Coronary artery (tissue), 2 donors: ENCODE data around the gene KAZN.

Experiments
- DNase-seq: peaks from one replicate; pipeline ENCODE4 v3.0.0-alpha.2; 2017; ENCODE audit warnings: low spot score
- H3K27ac ChIP-seq, 2 donors: fragments of 200-600 bp; sonication (generic); one replicate each; pipeline ENCODE4 v1.5.1; 2016 to 2019
- H3K4me3 ChIP-seq: fragments of 200-600 bp; sonication (generic); 2 replicates; pipeline ENCODE4 v1.5.1; 2016; ENCODE audit warnings: mild to moderate bottlenecking, moderate library complexity
- TF ChIP-seq, protein P1 (sequence below): fragments of 200-600 bp; sonication (generic); IDR thresholded peaks from one replicate; pipeline ENCODE4 v1.5.1; 2019; ENCODE audit warnings: antibody characterized with exemption

The KAZN gene

GRCh38 chr1:15098176-15099125 is 500.0 kb downstream of the KAZN start:
- TF ChIP-seq, protein P1, sequence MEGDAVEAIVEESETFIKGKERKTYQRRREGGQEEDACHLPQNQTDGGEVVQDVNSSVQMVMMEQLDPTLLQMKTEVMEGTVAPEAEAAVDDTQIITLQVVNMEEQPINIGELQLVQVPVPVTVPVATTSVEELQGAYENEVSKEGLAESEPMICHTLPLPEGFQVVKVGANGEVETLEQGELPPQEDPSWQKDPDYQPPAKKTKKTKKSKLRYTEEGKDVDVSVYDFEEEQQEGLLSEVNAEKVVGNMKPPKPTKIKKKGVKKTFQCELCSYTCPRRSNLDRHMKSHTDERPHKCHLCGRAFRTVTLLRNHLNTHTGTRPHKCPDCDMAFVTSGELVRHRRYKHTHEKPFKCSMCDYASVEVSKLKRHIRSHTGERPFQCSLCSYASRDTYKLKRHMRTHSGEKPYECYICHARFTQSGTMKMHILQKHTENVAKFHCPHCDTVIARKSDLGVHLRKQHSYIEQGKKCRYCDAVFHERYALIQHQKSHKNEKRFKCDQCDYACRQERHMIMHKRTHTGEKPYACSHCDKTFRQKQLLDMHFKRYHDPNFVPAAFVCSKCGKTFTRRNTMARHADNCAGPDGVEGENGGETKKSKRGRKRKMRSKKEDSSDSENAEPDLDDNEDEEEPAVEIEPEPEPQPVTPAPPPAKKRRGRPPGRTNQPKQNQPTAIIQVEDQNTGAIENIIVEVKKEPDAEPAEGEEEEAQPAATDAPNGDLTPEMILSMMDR: no peak
- Histone ChIP-seq H3K4me3 (no peak overlapping the region), H3K27ac (no peak overlapping the region)
- no peak for DNase-seq

DNA sequence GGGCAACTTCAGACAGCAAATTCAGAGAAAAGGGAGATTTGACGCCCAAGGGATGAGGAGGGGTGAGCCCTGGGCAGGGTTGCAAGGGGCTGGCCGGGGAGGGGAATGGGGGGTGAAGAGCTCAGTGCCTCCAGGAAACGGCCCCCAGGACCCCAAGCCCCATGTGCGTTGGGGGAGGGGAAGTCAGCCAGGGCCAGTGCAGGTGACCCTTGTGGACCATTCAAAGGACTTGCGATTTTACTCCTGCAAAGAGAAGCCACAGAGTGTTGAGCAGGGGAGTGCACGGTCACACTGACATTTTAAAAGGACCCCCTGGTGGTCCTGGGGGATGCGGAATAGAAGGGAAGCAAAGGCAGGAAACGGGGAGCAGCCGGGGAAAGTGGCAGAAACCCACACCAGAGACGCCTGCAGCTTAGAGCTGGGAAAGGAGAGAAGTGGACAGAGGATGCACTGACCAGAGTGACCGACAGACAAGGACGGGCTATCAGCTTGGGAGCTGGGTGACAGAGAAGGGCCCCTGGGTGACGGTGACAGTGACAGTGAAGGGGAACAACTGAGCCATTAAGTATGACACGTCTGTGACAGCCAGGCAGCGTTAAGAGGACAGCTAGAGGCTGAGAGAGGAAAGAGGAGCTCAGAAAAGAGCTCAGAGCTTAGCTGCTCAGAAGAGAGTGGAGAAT is 501.1 kb downstream of the KAZN start:
- TF ChIP-seq, protein P1: no peak
- DNase-seq: no peak

DNA sequence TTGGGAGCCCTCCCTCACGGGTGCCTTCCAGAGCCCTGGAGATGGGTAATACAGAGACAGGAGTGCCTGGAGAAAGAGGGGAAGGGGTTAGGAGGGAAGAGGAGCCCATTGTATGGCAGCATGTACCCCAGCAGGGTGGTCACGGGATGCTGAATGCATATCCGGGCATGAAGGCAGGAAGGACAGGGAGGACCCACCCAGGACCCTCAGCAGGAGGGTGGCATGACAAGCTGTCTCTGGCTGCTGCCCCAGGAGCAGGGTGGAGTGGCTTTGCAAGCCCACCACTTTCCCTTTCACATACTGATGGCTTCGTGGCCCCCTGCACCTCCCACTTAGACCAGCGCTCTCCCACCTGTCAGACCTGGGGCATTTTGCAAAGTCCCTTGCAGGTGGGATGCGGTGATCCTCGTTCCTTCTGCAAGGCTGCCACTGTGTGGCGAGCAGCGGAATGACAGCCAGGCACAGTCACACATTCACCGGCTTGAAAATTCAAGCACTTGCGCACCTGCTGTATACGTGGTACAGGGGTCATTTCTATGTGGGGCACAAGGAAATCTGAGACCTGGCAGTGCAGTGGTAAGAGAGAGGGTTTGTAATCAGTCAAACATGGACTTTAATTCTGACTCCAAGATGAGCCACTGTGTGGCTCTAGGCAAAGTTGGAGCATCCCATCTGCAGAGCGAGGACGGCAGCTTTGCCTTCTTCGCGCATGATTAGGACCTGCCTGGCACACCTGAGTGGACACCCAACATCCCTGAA is 501.8 kb downstream of the KAZN start:
- TF ChIP-seq, protein P1: peak; percentile 96
- Histone ChIP-seq H3K27ac (no peak overlapping the region), H3K4me3 (no peak overlapping the region)
- DNase-seq: no peak

More for the DNA sequence above, 501.1 kb downstream of the KAZN start:
- H3K27ac ChIP-seq: no peak overlapping the region
- no peak overlapping the region for H3K4me3 ChIP-seq

DNA sequence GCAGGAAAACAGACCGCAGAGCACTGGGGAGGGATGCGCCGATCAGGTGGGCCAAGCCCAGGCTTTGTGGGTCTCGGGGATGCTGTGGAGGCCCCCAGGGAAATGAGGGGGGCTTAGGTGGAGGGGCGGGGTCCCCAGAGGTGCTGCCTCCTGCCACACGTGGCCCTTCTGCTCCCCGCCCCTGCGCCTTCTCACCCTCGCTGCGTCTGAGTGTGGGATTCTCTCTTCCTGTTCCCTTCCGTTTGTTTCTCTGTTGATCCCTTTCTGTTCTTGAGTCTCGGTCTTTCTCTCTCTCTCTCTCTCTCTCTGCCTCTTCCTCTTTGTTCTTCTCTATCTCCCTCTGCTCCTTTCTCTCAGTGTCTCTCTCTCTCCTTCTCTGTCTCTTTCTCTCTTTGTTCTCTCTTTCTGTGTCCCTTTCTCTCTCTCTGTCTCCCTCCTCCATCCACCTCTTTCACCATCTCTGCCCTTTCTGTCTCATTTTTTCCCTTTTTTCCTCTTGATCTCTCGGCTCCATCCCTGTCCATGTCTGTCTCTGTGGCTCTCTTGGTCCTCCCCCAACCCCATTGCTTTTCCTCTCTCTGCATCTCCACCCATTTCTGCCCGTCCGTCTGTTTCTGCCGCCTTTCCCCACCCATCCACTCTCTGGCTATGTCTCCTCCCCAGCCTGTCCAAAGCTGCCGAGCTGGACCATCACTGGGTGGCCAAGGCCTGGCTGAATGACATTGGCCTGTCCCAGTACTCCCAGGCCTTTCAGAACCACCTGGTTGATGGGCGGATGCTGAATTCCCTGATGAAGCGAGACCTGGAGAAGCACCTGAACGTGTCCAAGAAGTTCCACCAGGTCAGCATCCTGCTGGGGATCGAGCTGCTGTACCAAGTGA is 502.6 kb downstream of the KAZN start:
- DNase-seq: no peak
- Histone ChIP-seq H3K27ac (no peak overlapping the region), H3K4me3 (no peak overlapping the region)
- TF ChIP-seq, protein P1: no peak

DNA sequence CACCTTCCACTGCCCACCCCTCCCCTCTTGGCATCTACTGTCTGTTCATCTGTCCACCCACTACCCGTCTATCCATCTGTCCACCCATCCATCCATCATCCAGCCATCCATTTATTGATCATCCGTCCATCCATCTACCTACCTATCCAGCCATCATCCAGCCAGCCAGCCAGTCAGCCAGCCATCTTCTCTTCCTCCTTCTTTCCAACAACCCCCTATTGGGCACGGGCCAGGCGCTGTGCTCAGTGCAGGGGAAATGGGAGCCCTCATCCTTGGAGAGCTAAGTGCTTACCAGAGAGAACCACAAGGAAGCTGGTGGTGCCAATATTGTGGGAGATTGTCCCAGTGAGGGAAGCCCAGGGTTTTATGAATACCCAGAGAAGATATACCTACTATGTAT is 503.3 kb downstream of the KAZN start:
- TF ChIP-seq, protein P1: no peak
- H3K27ac ChIP-seq: no peak overlapping the region
- DNase-seq: no peak
- no peak overlapping the region for H3K4me3 ChIP-seq

- TF ChIP-seq, protein P1: no peak
- no peak for DNase-seq
- Histone ChIP-seq H3K27ac (no peak overlapping the region), H3K4me3 (no peak overlapping the region)
Measured at GRCh38 chr1:15102646-15103045, 504.2 kb downstream of the KAZN start.
